ENCODE data around the gene BRCA2.
"Not testable (repeated sequence)": the region's sequence is repeated elsewhere in the genome, so short reads cannot be mapped to it uniquely, and the experiment has no call there.

The BRCA2 gene

GRCh38 chr13:32314271-32315237 lies 754 bp upstream of the BRCA2 start:
- peak in 1 of 2 experiments; percentile 50 for DNase-seq

GRCh38 chr13:32316028-32316339 lies 676 bp downstream of the BRCA2 start:
- DNase-seq = no peak

GRCh38 chr13:32316501-32316900 lies 1.2 kb downstream of the BRCA2 start:
- no peak for DNase-seq

- no peak for DNase-seq
These were observed 2.6 kb downstream of the BRCA2 start for GRCh38 chr13:32317716-32318465.

- no peak for DNase-seq
These were observed 5.2 kb downstream of the BRCA2 start for GRCh38 chr13:32320528-32320927.

GRCh38 chr13:32323912-32324311 lies 8.6 kb downstream of the BRCA2 start:
- peak; percentile 29 to 70 for DNase-seq

- DNase-seq = no peak
These were observed 15.1 kb downstream of the BRCA2 start for GRCh38 chr13:32330441-32330840.

GRCh38 chr13:32334671-32335070 lies 19.4 kb downstream of the BRCA2 start:
- DNase-seq = no peak

GRCh38 chr13:32340914-32341313 lies 25.6 kb downstream of the BRCA2 start:
- DNase-seq = no peak

- DNase-seq = no peak
These were observed 32.3 kb downstream of the BRCA2 start for GRCh38 chr13:32347651-32348050.

- DNase-seq = not testable (repeated sequence)
These were observed 35.6 kb downstream of the BRCA2 start for GRCh38 chr13:32350839-32351441.

- DNase-seq = no peak
These were observed 38.7 kb downstream of the BRCA2 start for GRCh38 chr13:32354040-32354439.

GRCh38 chr13:32355935-32356334 lies 40.6 kb downstream of the BRCA2 start:
- not testable (repeated sequence) for DNase-seq

- DNase-seq = no peak
These were observed 47.3 kb downstream of the BRCA2 start for GRCh38 chr13:32362574-32362973.

- DNase-seq = no peak
These were observed 55.5 kb downstream of the BRCA2 start for GRCh38 chr13:32370805-32371204.

GRCh38 chr13:32376642-32377415 lies 61.5 kb downstream of the BRCA2 start:
- DNase-seq = no peak

- DNase-seq = no peak
These were observed 62.7 kb downstream of the BRCA2 start for GRCh38 chr13:32378012-32378411.

- DNase-seq = no peak
These were observed 66.2 kb downstream of the BRCA2 start for GRCh38 chr13:32381539-32381938.

- no peak for DNase-seq
These were observed 68.7 kb downstream of the BRCA2 start for GRCh38 chr13:32383836-32384618.

GRCh38 chr13:32384702-32385101 lies 69.4 kb downstream of the BRCA2 start:
- DNase-seq = no peak

GRCh38 chr13:32385410-32385809 lies 70.1 kb downstream of the BRCA2 start:
- DNase-seq = no peak

GRCh38 chr13:32390048-32390447 lies 74.7 kb downstream of the BRCA2 start:
- DNase-seq = no peak

All from SW 1271 (cell line).